Loucy (cell line): ENCODE data around the gene RAD51B.

Source experiments
- EZH2phosphoT487 ChIP-seq: fragments of 200-600 bp; IDR thresholded peaks from 2 replicates; pipeline ENCODE4 v1.6.1; 2018; ENCODE audit warnings: antibody characterized with exemption, mild to moderate bottlenecking, moderate library complexity, borderline replicate concordance
- TF ChIP-seq, protein P1 (sequence below): fragments of 200-600 bp; sonication (generic); conservative IDR thresholded peaks from 2 replicates; pipeline ENCODE4 v1.5.1; 2014; ENCODE audit warnings: mild to moderate bottlenecking, antibody characterized with exemption, low read length

DNA sequence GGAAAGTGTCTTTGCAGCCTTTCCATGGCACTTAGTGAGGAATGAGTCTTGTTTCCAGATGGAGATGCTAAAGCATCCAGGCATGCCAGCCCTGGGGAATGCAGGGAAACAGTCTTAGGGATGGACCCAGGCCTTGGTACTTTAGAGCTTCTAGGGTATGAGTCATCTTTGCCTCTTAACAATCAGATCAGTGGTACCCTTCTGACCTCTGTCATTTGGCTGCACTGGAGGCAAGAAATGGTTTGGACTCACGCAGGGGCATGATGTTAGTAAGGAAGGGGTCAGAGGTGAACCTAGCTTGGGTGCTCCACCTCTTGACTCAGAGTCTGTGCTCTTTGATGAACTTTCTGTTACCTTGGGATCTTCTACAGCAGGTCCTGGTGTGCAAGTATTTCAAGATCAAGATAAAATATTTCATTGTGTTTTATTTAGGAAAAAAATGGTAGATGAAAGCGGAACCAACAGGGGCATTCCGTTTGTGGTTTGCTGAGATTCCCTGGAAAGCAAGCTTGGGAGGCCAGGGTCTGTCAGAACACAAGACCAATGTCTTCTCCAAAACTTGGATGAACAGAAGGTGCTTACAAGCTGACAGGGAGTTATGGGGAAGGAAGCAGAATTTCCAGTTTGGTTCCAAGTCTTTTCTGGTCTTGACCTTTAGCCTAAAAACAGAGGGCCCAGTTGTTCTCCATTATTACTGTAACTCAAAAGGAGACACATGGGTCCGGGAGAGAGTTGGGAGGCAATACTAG lies 757.1 kb downstream of the RAD51B start:
- TF ChIP-seq, protein P1, sequence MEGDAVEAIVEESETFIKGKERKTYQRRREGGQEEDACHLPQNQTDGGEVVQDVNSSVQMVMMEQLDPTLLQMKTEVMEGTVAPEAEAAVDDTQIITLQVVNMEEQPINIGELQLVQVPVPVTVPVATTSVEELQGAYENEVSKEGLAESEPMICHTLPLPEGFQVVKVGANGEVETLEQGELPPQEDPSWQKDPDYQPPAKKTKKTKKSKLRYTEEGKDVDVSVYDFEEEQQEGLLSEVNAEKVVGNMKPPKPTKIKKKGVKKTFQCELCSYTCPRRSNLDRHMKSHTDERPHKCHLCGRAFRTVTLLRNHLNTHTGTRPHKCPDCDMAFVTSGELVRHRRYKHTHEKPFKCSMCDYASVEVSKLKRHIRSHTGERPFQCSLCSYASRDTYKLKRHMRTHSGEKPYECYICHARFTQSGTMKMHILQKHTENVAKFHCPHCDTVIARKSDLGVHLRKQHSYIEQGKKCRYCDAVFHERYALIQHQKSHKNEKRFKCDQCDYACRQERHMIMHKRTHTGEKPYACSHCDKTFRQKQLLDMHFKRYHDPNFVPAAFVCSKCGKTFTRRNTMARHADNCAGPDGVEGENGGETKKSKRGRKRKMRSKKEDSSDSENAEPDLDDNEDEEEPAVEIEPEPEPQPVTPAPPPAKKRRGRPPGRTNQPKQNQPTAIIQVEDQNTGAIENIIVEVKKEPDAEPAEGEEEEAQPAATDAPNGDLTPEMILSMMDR = no peak
- TF ChIP-seq EZH2phosphoT487 = no peak
